PFSK-1 (cell line): ENCODE results near the gene CUL7.

Experiments
- POLR2AphosphoS5 ChIP-seq: IDR thresholded peaks from 2 replicates; pipeline ENCODE4 v1.6.1; 2012; ENCODE audit warnings: low read depth, mild to moderate bottlenecking, control low read depth, low read length, moderate library complexity
- TAF1 ChIP-seq: IDR thresholded peaks from 2 replicates; pipeline ENCODE4 v1.6.1; 2012; ENCODE audit warnings: low read length, control low read depth, borderline replicate concordance; ENCODE audit not compliant: insufficient read depth

GRCh38 chr6:43076464-43077332 is 23.0 kb upstream of the CUL7 start:
- TF ChIP-seq TAF1 (no peak), POLR2AphosphoS5 (no peak)
